Heart right ventricle (tissue), 16 donors: Measurements from ENCODE around the gene RIN2. TPM values are rescaled to one million over a fixed set of nuclear protein-coding genes. Genes with fewer than 3 reads are reported as not detected.

Source experiments
- ATAC-seq, 8 donors: fragments of 200-7000 bp; cut with Tn5 transposase; one replicate each; pipeline ENCODE4 v1.9.1; 2020; ENCODE audit warnings: mild to moderate bottlenecking in 8 of 8, moderate library complexity in 8 of 8, moderate number of reproducible peaks in 1 of 8
- DNase-seq, 2 donors: peaks; one replicate each; pipeline ENCODE4 v3.0.0-alpha.2; 2020
- H3K27ac ChIP-seq, 10 donors: fragments of 200-600 bp; sonication (generic) in 2 of 10; one replicate each; pipeline versions ENCODE4 v1.5.0 to v1.8.0; 2020 to 2022; ENCODE audit warnings: mild to moderate bottlenecking in 3 of 10
- H3K27me3 ChIP-seq, 7 donors: fragments of 200-600 bp; one replicate each; pipeline ENCODE4 v1.8.0; 2021 to 2022; ENCODE audit warnings: mild to moderate bottlenecking in 2 of 7
- H3K36me3 ChIP-seq, 9 donors: fragments of 200-600 bp; sonication (generic) in 1 of 9; one replicate each; pipeline versions ENCODE4 v1.5.0 to v1.8.0; 2020 to 2022; ENCODE audit warnings: mild to moderate bottlenecking in 2 of 9
- H3K4me1 ChIP-seq, 9 donors: fragments of 200-600 bp; sonication (generic) in 1 of 9; one replicate each; pipeline versions ENCODE4 v1.5.0 to v1.8.0; 2020 to 2022; ENCODE audit warnings: mild to moderate bottlenecking in 4 of 9
- H3K4me3 ChIP-seq, 10 donors: fragments of 200-600 bp; sonication (generic) in 2 of 10; one replicate each; pipeline versions ENCODE4 v1.5.0 to v1.8.0; 2020 to 2022; ENCODE audit warnings: mild to moderate bottlenecking in 7 of 10, moderate library complexity in 2 of 10
- H3K9me3 ChIP-seq, 11 donors: fragments of 200-600 bp in 10 of 11; sonication (generic) in 2 of 11; one replicate each; pipeline versions ENCODE4 v1.5.0 to v1.8.0; 2013 to 2022; ENCODE audit warnings: mild to moderate bottlenecking in 2 of 11, control low read depth in 1 of 11, moderate library complexity in 1 of 11
- WGBS, 2 donors: extraction: QIAGEN DNeasy Blood & Tissue Kit; methylation state at CpG; one replicate each; pipeline ENCODE4 v1.1.7; 2013; ENCODE audit warnings: inconsistent platforms in 1 of 2; 5-methylcytosine and 5-hydroxymethylcytosine counted together
- intact Hi-C, 10 donors: fragments of 100-400 bp; cut with DNase I; formaldehyde crosslinking; loops; one replicate each; pipeline versions ENCODE4 v1.11.1 to v1.14.2; 2022
- polyA plus RNA-seq, 2 donors: library from polyadenylated mRNA; stranded (reverse); fragments of 200-250 nt; gene quantifications; one replicate each; pipeline ENCODE4 v1.2.3, GENCODE V29; 2013
- total RNA-seq, 10 donors: library from RNA; stranded (reverse); fragmentation: NEBNext Ultra II Directional in 3 of 10; extraction: Animal tissue kit (Norgen Biotek cat#: 25700) in 3 of 10; gene quantifications; one replicate each; pipeline versions ENCODE4 v1.2.1 to v1.2.4, GENCODE V29; 2021 to 2023
- TF ChIP-seq, protein P1 (sequence below), 9 donors: fragments of 200-600 bp; sonication (generic) in 2 of 9; IDR thresholded peaks; one replicate each; pipeline versions ENCODE4 v1.5.0 to v1.8.0; 2021 to 2022; ENCODE audit warnings: antibody characterized with exemption in 9 of 9, mild to moderate bottlenecking in 5 of 9, moderate library complexity in 1 of 9
- donor health status: Arrhythmogenic right ventricular cardiomyopathy.
- donor health status: ischemic (EF 13 %, LVEDD 7.1; RV severe dilation, severe dysfunction).
- donor health status: healthy with polysubstance abuse.
- donor health status: DM: no; HTN: yes; CAD: no.
- donor health status: DM: no; HTN: no; CAD: no.
- donor health status: ischemic (EF 25% LVEDD 6.9; RV normal size, moderate dysfunction).
- donor health status: ischemic (EF 25% LVEDD 5.7; RV mildly dilated, moderate dysfunction).
- donor health status: healthy.
- donor health status: DM: yes; HTN: yes; CAD: no.
- donor health status: Ischemic cardiomyopathy.
- donor health status: ischemic (EF 35%, LVEDD 5.7; RV mildly dilated, moderate dysfunction).
- donor health status: nonischemic (EF 11% LVEDD 7.7; RV severe dilation, severe dysfunction).
- donor health status: DM: yes; HTN: yes; CAD: no.
- donor health status: PGD.
- donor health status: ischemic (EF 29% LVEDD 5.4; RV normal size, mild dysfunction).
- donor health status: nonischemic (EF 23%, LVEDD 6.1; RV moderate dilation, normal function).

The RIN2 gene
- total and polyA plus RNA-seq, 12 donors, result 9.0 to 66.2 (median 60.5) TPM

GRCh38 chr20:19793716-19794115, 35.7 kb downstream of the RIN2 start:
- H3K9me3 ChIP-seq, result peaks cover 0 to 7% (median 4%) of the 10 kb centered on the region in 11 donors
- H3K27ac ChIP-seq, result no peak overlapping the region
- TF ChIP-seq, protein P1, sequence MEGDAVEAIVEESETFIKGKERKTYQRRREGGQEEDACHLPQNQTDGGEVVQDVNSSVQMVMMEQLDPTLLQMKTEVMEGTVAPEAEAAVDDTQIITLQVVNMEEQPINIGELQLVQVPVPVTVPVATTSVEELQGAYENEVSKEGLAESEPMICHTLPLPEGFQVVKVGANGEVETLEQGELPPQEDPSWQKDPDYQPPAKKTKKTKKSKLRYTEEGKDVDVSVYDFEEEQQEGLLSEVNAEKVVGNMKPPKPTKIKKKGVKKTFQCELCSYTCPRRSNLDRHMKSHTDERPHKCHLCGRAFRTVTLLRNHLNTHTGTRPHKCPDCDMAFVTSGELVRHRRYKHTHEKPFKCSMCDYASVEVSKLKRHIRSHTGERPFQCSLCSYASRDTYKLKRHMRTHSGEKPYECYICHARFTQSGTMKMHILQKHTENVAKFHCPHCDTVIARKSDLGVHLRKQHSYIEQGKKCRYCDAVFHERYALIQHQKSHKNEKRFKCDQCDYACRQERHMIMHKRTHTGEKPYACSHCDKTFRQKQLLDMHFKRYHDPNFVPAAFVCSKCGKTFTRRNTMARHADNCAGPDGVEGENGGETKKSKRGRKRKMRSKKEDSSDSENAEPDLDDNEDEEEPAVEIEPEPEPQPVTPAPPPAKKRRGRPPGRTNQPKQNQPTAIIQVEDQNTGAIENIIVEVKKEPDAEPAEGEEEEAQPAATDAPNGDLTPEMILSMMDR (IDR thresholded peaks at IDR 0.05), result no peak
- peaks cover 0 to 12% (median 0%) of the 10 kb centered on the region in 9 donors for H3K36me3 ChIP-seq
- intact Hi-C loops, result loop anchor here in 2 of 10 donors (10.0 kb wide), 1 partner anchor 99 kb away; no protein-coding TSS in a partner anchor
- peaks cover 0 to 22% (median 11%) of the 10 kb centered on the region in 9 donors for H3K4me1 ChIP-seq
- ATAC-seq (no peak), DNase-seq (no peak)
- 92 to 97% methylated on average over 2 of the region's 2 CpGs for WGBS, 2 donors
- no peaks in the 10 kb centered on the region for H3K27me3 ChIP-seq
- H3K4me3 ChIP-seq, result no peak overlapping the region

DNA sequence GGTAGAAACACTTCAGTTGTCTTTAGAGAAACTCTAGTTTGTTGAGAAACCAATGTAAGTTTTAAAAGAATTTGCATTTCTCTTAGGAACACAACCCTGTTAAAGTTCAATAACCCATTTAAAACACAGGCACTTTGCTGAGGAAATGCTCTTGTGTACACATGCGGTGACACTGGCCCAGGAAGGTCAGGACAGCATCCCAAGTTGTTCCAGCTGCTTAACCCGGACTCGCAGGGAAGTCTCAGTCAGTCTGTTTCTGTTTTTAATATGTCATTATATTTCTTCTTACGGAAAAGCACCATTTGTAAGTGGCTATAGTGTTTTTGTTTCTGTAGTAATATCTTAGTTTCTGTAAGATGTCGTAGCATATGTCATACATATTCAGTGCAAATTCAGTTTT, 36.9 kb downstream of the RIN2 start:
- Histone ChIP-seq H3K9me3 (no peaks in the 10 kb centered on the region), H3K4me1 (peaks cover 0 to 29% (median 16%) of the 10 kb centered on the region in 9 donors), H3K27ac (peak overlapping the region in 1 of 10 donors; percentile 34), H3K36me3 (peaks cover 0 to 19% (median 3%) of the 10 kb centered on the region in 9 donors), H3K27me3 (no peaks in the 10 kb centered on the region), H3K4me3 (no peak overlapping the region)
- TF ChIP-seq, protein P1 (IDR thresholded peaks at IDR 0.05), result no peak
- intact Hi-C loops, result loop anchor here in 4 of 10 donors (1.0 to 10.0 kb wide), 3 partner anchors 19 to 100 kb away; no protein-coding TSS in a partner anchor
- 59 to 67% methylated on average over 5 of the region's 5 CpGs for WGBS, 2 donors
- ATAC-seq (peak in 3 of 8 donors; percentile 54 to 63 (median 55)), DNase-seq (no peak)

GRCh38 chr20:19799325-19799724, 41.3 kb downstream of the RIN2 start:
- Histone ChIP-seq H3K9me3 (no peaks in the 10 kb centered on the region), H3K4me1 (peaks cover 0 to 54% (median 27%) of the 10 kb centered on the region in 9 donors), H3K27ac (peak overlapping the region in 1 of 10 donors; percentile 25), H3K4me3 (no peak overlapping the region), H3K27me3 (no peaks in the 10 kb centered on the region), H3K36me3 (peaks cover 0 to 42% (median 17%) of the 10 kb centered on the region in 9 donors)
- intact Hi-C loops, result loop anchor here in 3 of 10 donors (5.0 to 10.0 kb wide), 2 partner anchors 33 to 105 kb away; no protein-coding TSS in a partner anchor
- WGBS, 2 donors, result 86 to 87% methylated on average over 5 of the region's 5 CpGs
- TF ChIP-seq, protein P1 (IDR thresholded peaks at IDR 0.05), result no peak
- DNase-seq (no peak), ATAC-seq (no peak)

DNA sequence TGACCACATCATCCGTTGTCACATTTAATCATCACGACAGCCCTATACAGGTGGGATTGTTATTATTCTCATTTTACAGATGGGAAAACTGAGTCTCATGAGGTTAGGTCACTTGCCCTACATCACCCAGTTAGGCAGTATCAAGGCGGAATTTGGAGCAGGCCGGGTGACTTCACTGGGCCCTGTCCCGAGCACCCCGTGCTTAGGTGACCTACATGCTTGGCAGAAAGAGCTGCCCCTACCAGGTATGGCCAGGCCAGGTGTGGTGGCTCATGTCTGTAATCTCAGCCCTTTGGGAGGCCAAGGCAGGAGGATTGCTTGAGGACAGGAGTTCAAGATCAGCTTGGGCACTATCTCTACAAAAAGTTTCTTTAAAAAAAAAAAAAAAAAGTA, 44.0 kb downstream of the RIN2 start:
- 94 to 97% methylated on average over 6 of the region's 6 CpGs for WGBS, 2 donors
- no peaks in the 10 kb centered on the region for H3K27me3 ChIP-seq

More for the DNA sequence above, 44.0 kb downstream of the RIN2 start:
- Histone ChIP-seq H3K4me1 (peaks cover 7 to 69% (median 28%) of the 10 kb centered on the region in 9 donors), H3K27ac (peak overlapping the region in 3 of 10 donors; percentile 6 to 49 (median 13)), H3K9me3 (no peaks in the 10 kb centered on the region), H3K4me3 (no peak overlapping the region), H3K36me3 (peaks cover 0 to 51% (median 17%) of the 10 kb centered on the region in 9 donors)
- no peak for DNase-seq
- intact Hi-C loops, result loop anchor here in 5 of 10 donors (1.0 to 5.0 kb wide), 2 partner anchors 109 to 110 kb away; no protein-coding TSS in a partner anchor
- ATAC-seq, result no peak
- TF ChIP-seq, protein P1 (IDR thresholded peaks at IDR 0.05), result no peak
